Activated CD4-positive, alpha-beta T cell treated with anti-CD3 and anti-CD28 coated beads, Interleukin-2, amount 10 ng/mL, durations not matched to agents 24 days and 14 days (primary cell): ENCODE results near the gene MAML1. TPM values are rescaled to one million over a fixed set of nuclear protein-coding genes. Genes with fewer than 3 reads are reported as not detected.
A peak's percentile ranks its signal among the peaks of the same experiment; 100 is the strongest.

Experiments used
- DNase-seq: peaks from one replicate; pipeline ENCODE4 v3.0.0; 2022
- H3K27ac Mint-ChIP-seq: one replicate; pipeline ENCODE4 v1.8.0; 2022; ENCODE audit warnings: mild to moderate bottlenecking, mixed read lengths
- H3K27me3 Mint-ChIP-seq: one replicate; pipeline ENCODE4 v1.8.0; 2022; ENCODE audit warnings: mixed read lengths
- H3K36me3 Mint-ChIP-seq: one replicate; pipeline ENCODE4 v1.8.0; 2022; ENCODE audit warnings: low read depth, mild to moderate bottlenecking, mixed read lengths
- H3K4me1 Mint-ChIP-seq: one replicate; pipeline ENCODE4 v1.8.0; 2021; ENCODE audit warnings: mixed read lengths
- H3K4me3 Mint-ChIP-seq: one replicate; pipeline ENCODE4 v1.8.0; 2022; ENCODE audit warnings: mild to moderate bottlenecking, moderate library complexity, mixed read lengths
- H3K9me3 Mint-ChIP-seq: one replicate; pipeline ENCODE4 v1.8.0; 2021; ENCODE audit warnings: mixed read lengths
- intact Hi-C: fragments of 100-400 bp; cut with micrococcal nuclease; formaldehyde crosslinking; loops from one replicate; pipeline ENCODE4 v1.15.1; 2023
- total RNA-seq: library from RNA; stranded (reverse); gene quantifications from 2 replicates; pipeline ENCODE4 v1.2.3, GENCODE V29; 2022

Gene MAML1
- total RNA-seq, 1 donor from 2014 or later: 34.6 TPM

- peak; percentile 59 for DNase-seq
- intact Hi-C loops: loop anchor here (1.0 to 5.0 kb wide), 3 partner anchors 18 to 55 kb away; partner anchors contain the start of gene MRNIP
- H3K27ac Mint-ChIP-seq: peak overlapping the region; percentile 55
- H3K4me1 Mint-ChIP-seq: peaks cover 32% of the 10 kb centered on the region
- H3K36me3 Mint-ChIP-seq: peaks cover 20% of the 10 kb centered on the region
- H3K9me3 Mint-ChIP-seq: no peaks in the 10 kb centered on the region
- peak overlapping the region; percentile 90 for H3K4me3 Mint-ChIP-seq
- no peaks in the 10 kb centered on the region for H3K27me3 Mint-ChIP-seq
Measured at GRCh38 chr5:179802950-179803562, 70.4 kb downstream of the MAML1 start.

- no peaks in the 10 kb centered on the region for H3K27me3 Mint-ChIP-seq
- H3K27ac Mint-ChIP-seq: peak overlapping the region; percentile 86
- intact Hi-C loops: loop anchor here (1.0 to 5.0 kb wide), 3 partner anchors 17 to 54 kb away; partner anchors contain the start of gene MRNIP
- H3K4me3 Mint-ChIP-seq: peak overlapping the region; percentile 90
- DNase-seq: peak; percentile 70
- peaks cover 32% of the 10 kb centered on the region for H3K4me1 Mint-ChIP-seq
- H3K9me3 Mint-ChIP-seq: no peaks in the 10 kb centered on the region
- H3K36me3 Mint-ChIP-seq: peaks cover 18% of the 10 kb centered on the region
Measured at GRCh38 chr5:179803651-179804554, 71.3 kb downstream of the MAML1 start.

GRCh38 chr5:179804555-179804947 is 71.9 kb downstream of the MAML1 start:
- intact Hi-C loops: loop anchor here (5.0 kb wide), 1 partner anchor 33 kb away; no protein-coding TSS in a partner anchor
- Mint-ChIP-seq H3K9me3 (no peaks in the 10 kb centered on the region), H3K27me3 (no peaks in the 10 kb centered on the region)

GRCh38 chr5:179805070-179805528 is 72.5 kb downstream of the MAML1 start:
- no peaks in the 10 kb centered on the region for H3K27me3 Mint-ChIP-seq
- peaks cover 32% of the 10 kb centered on the region for H3K4me1 Mint-ChIP-seq
- intact Hi-C loops: loop anchor here (5.0 kb wide), 1 partner anchor 108 kb away; the partner anchor contains the start of gene CANX
- no peaks in the 10 kb centered on the region for H3K9me3 Mint-ChIP-seq
- H3K36me3 Mint-ChIP-seq: peaks cover 8% of the 10 kb centered on the region
- peak; percentile 64 for DNase-seq
- peak overlapping the region; percentile 90 for H3K4me3 Mint-ChIP-seq
- H3K27ac Mint-ChIP-seq: peak overlapping the region; percentile 89

More at GRCh38 chr5:179804555-179804947, 71.9 kb downstream of the MAML1 start:
- Mint-ChIP-seq H3K4me3 (peak overlapping the region; percentile 90), H3K27ac (peak overlapping the region; percentile 89), H3K4me1 (peaks cover 32% of the 10 kb centered on the region), H3K36me3 (peaks cover 11% of the 10 kb centered on the region)
- DNase-seq: no peak

- intact Hi-C loops: loop anchor here (2.0 to 5.0 kb wide), 2 partner anchors 101 to 108 kb away; partner anchors contain the start of genes CANX and TBC1D9B
- Mint-ChIP-seq H3K36me3 (peaks cover 9% of the 10 kb centered on the region), H3K27me3 (no peaks in the 10 kb centered on the region), H3K4me3 (peak overlapping the region; percentile 90), H3K9me3 (no peaks in the 10 kb centered on the region), H3K27ac (peak overlapping the region; percentile 89), H3K4me1 (peaks cover 32% of the 10 kb centered on the region)
- peak; percentile 85 for DNase-seq
Measured at GRCh38 chr5:179805529-179806249, 73.1 kb downstream of the MAML1 start.

- DNase-seq: peak; percentile 91
- Mint-ChIP-seq H3K27me3 (no peaks in the 10 kb centered on the region), H3K9me3 (no peaks in the 10 kb centered on the region), H3K36me3 (peaks cover 12% of the 10 kb centered on the region), H3K4me3 (peak within 1 kb of the TSS; percentile 90), H3K27ac (peak within 1 kb of the TSS; percentile 72), H3K4me1 (peaks cover 32% of the 10 kb centered on the region)
- intact Hi-C loops: loop anchor here (2.0 to 5.0 kb wide), 2 partner anchors 100 to 109 kb away; partner anchors contain the start of genes CANX and TBC1D9B
Measured at GRCh38 chr5:179806250-179807048, 73.8 kb downstream of the MAML1 start, which contains the start of gene MGAT4B. TSS of gene MGAT4B (minus strand) at chr5:179806866. CDS start at chr5:179806583, 283 bp downstream.

- H3K4me3 Mint-ChIP-seq: no peak overlapping the region
- no peaks in the 10 kb centered on the region for H3K9me3 Mint-ChIP-seq
- no peak overlapping the region for H3K27ac Mint-ChIP-seq
- DNase-seq: no peak
- no peaks in the 10 kb centered on the region for H3K27me3 Mint-ChIP-seq
- H3K4me1 Mint-ChIP-seq: peaks cover 2% of the 10 kb centered on the region
- intact Hi-C loops: no loop called here
- peaks cover 33% of the 10 kb centered on the region for H3K36me3 Mint-ChIP-seq
Measured at GRCh38 chr5:179812135-179812825, 79.7 kb downstream of the MAML1 start.

- H3K27ac Mint-ChIP-seq: no peak overlapping the region
- intact Hi-C loops: no loop called here
- peaks cover 33% of the 10 kb centered on the region for H3K36me3 Mint-ChIP-seq
- H3K27me3 Mint-ChIP-seq: no peaks in the 10 kb centered on the region
- no peak for DNase-seq
- no peaks in the 10 kb centered on the region for H3K9me3 Mint-ChIP-seq
- H3K4me1 Mint-ChIP-seq: peaks cover 5% of the 10 kb centered on the region
- no peak overlapping the region for H3K4me3 Mint-ChIP-seq
Measured at GRCh38 chr5:179812997-179813607, 80.5 kb downstream of the MAML1 start.

GRCh38 chr5:179814090-179814489 is 81.5 kb downstream of the MAML1 start:
- DNase-seq: no peak

GRCh38 chr5:179815491-179816249 is 83.0 kb downstream of the MAML1 start:
- H3K27ac Mint-ChIP-seq: no peak overlapping the region
- DNase-seq: no peak
- H3K27me3 Mint-ChIP-seq: no peaks in the 10 kb centered on the region
- H3K4me1 Mint-ChIP-seq: peaks cover 19% of the 10 kb centered on the region
- intact Hi-C loops: no loop called here
- no peaks in the 10 kb centered on the region for H3K9me3 Mint-ChIP-seq
- H3K36me3 Mint-ChIP-seq: peaks cover 32% of the 10 kb centered on the region
- peak overlapping the region; percentile 14 for H3K4me3 Mint-ChIP-seq

More at GRCh38 chr5:179814090-179814489, 81.5 kb downstream of the MAML1 start:
- Mint-ChIP-seq H3K27me3 (no peaks in the 10 kb centered on the region), H3K4me3 (no peak overlapping the region), H3K27ac (no peak overlapping the region), H3K9me3 (no peaks in the 10 kb centered on the region), H3K4me1 (peaks cover 11% of the 10 kb centered on the region), H3K36me3 (peaks cover 33% of the 10 kb centered on the region)
- intact Hi-C loops: no loop called here

- no peak for DNase-seq
- no peak overlapping the region for H3K27ac Mint-ChIP-seq
- H3K4me1 Mint-ChIP-seq: peaks cover 19% of the 10 kb centered on the region
- H3K36me3 Mint-ChIP-seq: peaks cover 27% of the 10 kb centered on the region
- no peak overlapping the region for H3K4me3 Mint-ChIP-seq
- intact Hi-C loops: no loop called here
- H3K27me3 Mint-ChIP-seq: no peaks in the 10 kb centered on the region
- no peaks in the 10 kb centered on the region for H3K9me3 Mint-ChIP-seq
Measured at GRCh38 chr5:179816401-179816795, 83.8 kb downstream of the MAML1 start.
